ENCODE measurements around the gene TEX26. TPM values are rescaled to one million over a fixed set of nuclear protein-coding genes. Genes with fewer than 3 reads are reported as not detected.

Gene TEX26
- total RNA-seq, 4 donors from 2014 or later, result 0.69 to 0.97 TPM; not detected in 2

DNA sequence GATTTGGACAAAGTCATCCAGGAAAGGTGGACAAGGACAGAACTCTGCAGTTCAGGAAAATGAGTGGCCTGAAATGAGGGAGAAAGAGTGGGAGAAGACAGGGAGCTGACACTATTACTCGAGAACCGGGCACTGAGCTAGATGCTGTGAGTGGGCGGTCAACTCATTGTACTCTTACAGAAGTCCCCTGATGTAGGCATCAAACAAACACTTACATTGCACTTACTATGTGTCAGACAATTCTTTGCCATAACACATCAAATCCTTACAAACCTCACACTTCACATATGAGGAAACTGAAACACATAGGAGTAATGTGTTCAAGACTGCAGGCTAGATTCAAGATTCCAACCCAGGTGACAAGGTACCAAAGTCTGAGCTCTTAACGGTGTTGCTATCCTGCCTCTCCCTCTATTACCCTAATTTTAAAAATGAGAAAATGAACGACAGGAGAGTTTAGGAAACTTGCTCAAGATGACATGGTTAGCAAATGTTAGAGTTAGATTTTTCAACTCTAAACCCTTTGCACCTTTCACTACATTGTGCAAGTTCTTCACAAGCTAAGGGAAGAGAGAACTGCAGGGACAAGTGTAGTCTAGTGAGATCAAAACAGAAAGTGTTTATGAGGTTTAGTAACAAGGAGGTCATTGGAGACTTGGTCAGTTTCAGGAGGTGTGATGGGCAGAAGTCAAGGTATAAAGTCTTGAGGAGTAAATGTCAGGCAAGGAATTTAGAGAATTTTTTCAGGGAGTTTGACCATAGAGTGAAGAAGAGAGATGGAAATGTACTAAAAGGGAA, 31.3 kb upstream of the TEX26 start:
- Histone ChIP-seq H3K4me1 (peaks cover 18 to 24% (median 22%) of the 10 kb centered on the region in 4 donors), H3K27me3 (peaks cover 0 to 8% (median 3%) of the 10 kb centered on the region in 4 donors), H3K9me3 (no peaks in the 10 kb centered on the region), H3K4me3 (no peak overlapping the region), H3K36me3 (no peaks in the 10 kb centered on the region), H3K27ac (replicated peaks in 1 of 4) (no peak overlapping the region)
- DNase-seq (ENCODE audit: extremely low spot score), result peak; percentile 1
- intact Hi-C loops (cut with DNase I), result no loop called here
- TF ChIP-seq, protein P1, sequence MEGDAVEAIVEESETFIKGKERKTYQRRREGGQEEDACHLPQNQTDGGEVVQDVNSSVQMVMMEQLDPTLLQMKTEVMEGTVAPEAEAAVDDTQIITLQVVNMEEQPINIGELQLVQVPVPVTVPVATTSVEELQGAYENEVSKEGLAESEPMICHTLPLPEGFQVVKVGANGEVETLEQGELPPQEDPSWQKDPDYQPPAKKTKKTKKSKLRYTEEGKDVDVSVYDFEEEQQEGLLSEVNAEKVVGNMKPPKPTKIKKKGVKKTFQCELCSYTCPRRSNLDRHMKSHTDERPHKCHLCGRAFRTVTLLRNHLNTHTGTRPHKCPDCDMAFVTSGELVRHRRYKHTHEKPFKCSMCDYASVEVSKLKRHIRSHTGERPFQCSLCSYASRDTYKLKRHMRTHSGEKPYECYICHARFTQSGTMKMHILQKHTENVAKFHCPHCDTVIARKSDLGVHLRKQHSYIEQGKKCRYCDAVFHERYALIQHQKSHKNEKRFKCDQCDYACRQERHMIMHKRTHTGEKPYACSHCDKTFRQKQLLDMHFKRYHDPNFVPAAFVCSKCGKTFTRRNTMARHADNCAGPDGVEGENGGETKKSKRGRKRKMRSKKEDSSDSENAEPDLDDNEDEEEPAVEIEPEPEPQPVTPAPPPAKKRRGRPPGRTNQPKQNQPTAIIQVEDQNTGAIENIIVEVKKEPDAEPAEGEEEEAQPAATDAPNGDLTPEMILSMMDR (IDR thresholded peaks at IDR 0.05), result no peak
- TF ChIP-seq POLR2A (IDR thresholded peaks at IDR 0.05; ENCODE audit: low read depth) (no peak), EP300 (IDR thresholded peaks at IDR 0.05) (no peak), POLR2AphosphoS5 (IDR thresholded peaks at IDR 0.05) (no peak)
- 87% methylated on average over 5 of the region's 5 CpGs for WGBS

DNA sequence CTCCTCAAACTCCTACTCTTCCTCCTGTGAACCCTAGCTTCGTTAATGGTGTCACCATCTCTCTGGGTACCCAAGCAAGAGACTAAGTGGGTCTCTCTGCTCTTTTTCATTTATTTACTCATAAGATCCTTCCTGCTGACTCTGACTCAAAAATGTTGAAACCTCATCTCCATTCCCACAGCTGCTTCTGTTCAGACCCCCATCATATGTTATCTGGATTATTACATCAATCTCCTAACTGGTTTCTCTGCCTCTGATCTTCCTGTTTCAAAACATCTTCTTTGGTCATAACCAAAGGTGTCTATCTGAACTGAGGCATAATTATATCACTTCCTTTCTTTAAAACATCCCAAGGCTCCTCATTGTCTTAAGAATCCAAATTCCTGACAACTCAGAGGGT, 28.4 kb upstream of the TEX26 start:
- WGBS, result 95% methylated on average over 1 of the region's 1 CpG
- Histone ChIP-seq H3K36me3 (no peaks in the 10 kb centered on the region), H3K9me3 (no peaks in the 10 kb centered on the region), H3K4me3 (no peak overlapping the region), H3K27ac (replicated peaks in 1 of 4) (no peak overlapping the region), H3K4me1 (peaks cover 36 to 42% (median 41%) of the 10 kb centered on the region in 4 donors), H3K27me3 (peaks cover 0 to 15% (median 4%) of the 10 kb centered on the region in 4 donors)
- DNase-seq (ENCODE audit: extremely low spot score), result no peak
- TF ChIP-seq POLR2AphosphoS5 (IDR thresholded peaks at IDR 0.05) (no peak), EP300 (IDR thresholded peaks at IDR 0.05) (no peak), POLR2A (IDR thresholded peaks at IDR 0.05; ENCODE audit: low read depth) (no peak)
- TF ChIP-seq, protein P1 (IDR thresholded peaks at IDR 0.05), result no peak
- intact Hi-C loops (cut with DNase I), result no loop called here

DNA sequence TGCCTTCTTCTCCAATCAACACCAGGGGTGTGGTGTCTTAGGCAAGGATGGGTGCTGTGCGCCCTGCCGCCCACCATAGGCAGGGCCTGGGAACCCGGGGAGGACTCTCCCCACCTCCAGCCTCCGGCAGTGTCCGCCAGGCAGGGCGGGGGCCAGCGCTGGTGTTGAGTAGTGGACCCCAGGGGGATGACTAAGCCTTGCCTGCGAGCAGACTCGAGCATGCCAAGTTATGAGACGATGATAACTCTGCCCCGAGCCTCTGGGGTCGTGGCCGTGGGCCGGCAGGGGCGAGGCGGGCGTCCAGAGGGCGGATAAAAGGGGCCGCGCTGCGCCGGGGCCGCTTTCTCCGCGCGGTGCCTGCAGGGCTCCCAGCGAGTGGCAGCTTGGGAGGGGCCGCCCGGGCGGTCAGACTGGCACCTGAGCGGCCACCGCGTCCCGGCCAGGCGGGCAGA, 26.5 kb upstream of the TEX26 start, which contains the start of gene MEDAG:
TSS of gene MEDAG (plus strand) at position 340 of the 452 bp plus-strand sequence. CDS start 245 bp downstream, outside the sequence.
- peak within 1 kb of the TSS; percentile 55 to 61 (median 58) for H3K4me3 ChIP-seq
- H3K36me3 ChIP-seq, result no peaks in the 10 kb centered on the region
- TF ChIP-seq, protein P1 (IDR thresholded peaks at IDR 0.05), result no peak
- peak; percentile 62 to 72 for TF ChIP-seq POLR2AphosphoS5 (IDR thresholded peaks at IDR 0.05)
- no peak for TF ChIP-seq EP300 (IDR thresholded peaks at IDR 0.05)
- TF ChIP-seq POLR2A (IDR thresholded peaks at IDR 0.05; ENCODE audit: low read depth), result no peak
- H3K4me1 ChIP-seq, result peaks cover 29 to 36% (median 35%) of the 10 kb centered on the region in 4 donors
- intact Hi-C loops (cut with DNase I), result no loop called here
- DNase-seq (ENCODE audit: extremely low spot score), result peak; percentile 95
- 10% methylated on average over 22 of the region's 35 CpGs for WGBS
- no peaks in the 10 kb centered on the region for H3K9me3 ChIP-seq
- peak within 1 kb of the TSS; percentile 68 to 80 (median 77) for H3K27ac ChIP-seq (replicated peaks in 1 of 4)
- peaks cover 0 to 15% (median 4%) of the 10 kb centered on the region in 4 donors for H3K27me3 ChIP-seq

DNA sequence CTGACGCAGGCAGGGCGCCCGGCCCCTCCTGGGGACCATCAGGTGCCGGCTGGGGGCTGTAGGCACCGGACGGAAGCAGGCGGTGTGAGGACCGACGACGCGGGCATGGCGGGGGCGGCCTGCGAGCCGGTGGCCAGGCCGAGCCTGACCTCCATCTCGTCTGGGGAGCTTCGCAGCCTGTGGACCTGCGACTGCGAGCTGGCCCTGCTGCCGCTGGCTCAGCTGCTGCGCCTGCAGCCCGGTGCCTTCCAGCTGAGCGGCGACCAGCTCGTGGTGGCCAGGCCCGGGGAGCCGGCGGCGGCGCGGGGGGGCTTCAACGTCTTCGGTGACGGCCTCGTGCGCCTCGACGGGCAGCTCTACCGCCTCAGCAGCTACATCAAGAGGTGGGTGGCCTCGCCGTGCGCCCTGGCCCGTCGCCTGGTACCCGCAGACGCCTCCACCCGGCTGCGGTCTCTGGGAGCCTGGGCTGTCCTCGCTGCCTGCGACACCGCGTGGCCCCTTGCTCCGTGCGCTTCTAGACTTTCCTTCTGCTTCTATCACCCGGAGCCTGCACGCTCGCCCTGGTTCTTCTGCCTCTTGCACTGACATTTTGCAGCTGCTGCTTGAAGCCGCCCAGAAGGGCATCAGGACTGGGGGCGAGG, 25.9 kb upstream of the TEX26 start:
- 49% methylated on average over 22 of the region's 60 CpGs for WGBS
- Histone ChIP-seq H3K4me1 (peaks cover 29 to 38% (median 35%) of the 10 kb centered on the region in 4 donors), H3K36me3 (no peaks in the 10 kb centered on the region), H3K27me3 (peaks cover 0 to 15% (median 4%) of the 10 kb centered on the region in 4 donors), H3K9me3 (no peaks in the 10 kb centered on the region), H3K4me3 (peak overlapping the region; percentile 55 to 61 (median 58)), H3K27ac (replicated peaks in 1 of 4) (peak overlapping the region; percentile 68 to 80 (median 77))
- TF ChIP-seq POLR2A (IDR thresholded peaks at IDR 0.05; ENCODE audit: low read depth) (no peak), EP300 (IDR thresholded peaks at IDR 0.05) (no peak), POLR2AphosphoS5 (IDR thresholded peaks at IDR 0.05) (no peak)
- TF ChIP-seq, protein P1 (IDR thresholded peaks at IDR 0.05), result no peak
- intact Hi-C loops (cut with DNase I), result no loop called here
- DNase-seq (ENCODE audit: extremely low spot score), result peak; percentile 84

All from esophagus muscularis mucosa (tissue), 4 donors.